Renal cortical epithelial cell (primary cell): ENCODE results near the gene GLRA1. TPM values are rescaled to one million over a fixed set of nuclear protein-coding genes. Genes with fewer than 3 reads are reported as not detected.
"Not testable (repeated sequence)": the region's sequence is repeated elsewhere in the genome, so short reads cannot be mapped to it uniquely, and the experiment has no call there.

Experiments
- DNase-seq: peaks from one replicate; pipeline ENCODE4 v3.0.0-alpha.2; 2011; ENCODE audit warnings: low read depth
- total RNA-seq: library from RNA; depleted of rRNA; stranded (reverse); fragments of >200 nt; gene quantifications from 2 replicates; pipeline ENCODE4 v1.2.3, GENCODE V29; 2014

The GLRA1 gene
- total RNA-seq, 1 donor from 2014 or later: not detected

DNA sequence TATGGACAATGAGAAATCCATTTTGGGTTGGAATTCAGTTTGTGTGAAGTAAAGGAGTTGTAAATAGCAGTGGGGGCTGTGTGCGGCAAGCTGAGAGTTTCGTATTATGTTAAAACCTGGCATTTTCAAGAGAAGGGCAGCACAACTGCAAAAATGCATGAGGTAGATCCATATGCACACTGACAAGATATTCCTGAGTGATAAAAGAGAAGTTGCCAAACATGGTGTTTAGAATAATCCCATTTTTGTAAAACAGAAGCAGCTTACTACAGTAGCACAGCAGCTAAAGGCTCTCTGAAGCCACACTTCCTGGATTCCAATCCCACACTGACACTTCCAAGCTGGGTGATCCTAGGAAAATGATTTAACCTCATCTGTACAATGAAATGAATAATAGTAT lies 11.2 kb downstream of the GLRA1 start:
- no peak for DNase-seq

DNA sequence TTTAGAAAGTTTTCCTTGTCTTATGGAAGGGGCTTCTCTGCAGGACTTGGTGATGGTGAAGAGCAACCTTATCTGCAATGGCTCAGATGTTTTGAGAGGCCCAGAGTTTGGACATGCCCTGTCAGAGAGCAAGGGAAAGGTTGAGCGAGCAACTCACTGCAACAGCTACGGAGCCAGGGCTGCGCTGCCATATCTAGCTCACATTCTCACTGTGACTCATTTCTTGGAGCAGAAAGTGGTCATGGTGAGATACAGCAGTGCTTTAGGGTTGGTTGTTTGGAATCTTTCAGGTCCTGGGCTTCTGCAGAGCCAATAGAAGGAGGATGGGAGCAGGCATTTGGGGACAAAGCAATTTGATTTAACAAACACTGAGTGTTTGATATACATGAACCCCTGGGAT lies 12.3 kb downstream of the GLRA1 start:
- peak; percentile 22 for DNase-seq

DNA sequence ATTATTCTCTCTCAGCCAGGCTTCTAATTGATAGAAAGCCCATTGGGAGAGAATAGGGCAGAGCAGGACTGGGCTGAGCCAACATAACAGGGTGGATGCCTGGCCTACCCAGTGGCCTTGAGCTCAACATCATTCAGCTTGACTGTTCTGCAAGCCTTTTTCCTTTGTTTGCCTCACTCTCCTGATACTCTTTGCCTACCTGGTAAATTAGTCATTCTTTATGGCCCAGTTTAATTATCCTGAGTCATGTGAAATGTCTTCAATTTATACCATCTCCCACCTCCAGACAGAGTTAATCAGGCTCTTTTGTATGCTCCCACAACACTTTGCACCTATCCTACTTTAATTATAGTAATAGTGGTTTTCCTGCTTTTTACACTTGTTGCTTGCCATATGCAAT lies 13.6 kb downstream of the GLRA1 start:
- peak; percentile 83 for DNase-seq

DNA sequence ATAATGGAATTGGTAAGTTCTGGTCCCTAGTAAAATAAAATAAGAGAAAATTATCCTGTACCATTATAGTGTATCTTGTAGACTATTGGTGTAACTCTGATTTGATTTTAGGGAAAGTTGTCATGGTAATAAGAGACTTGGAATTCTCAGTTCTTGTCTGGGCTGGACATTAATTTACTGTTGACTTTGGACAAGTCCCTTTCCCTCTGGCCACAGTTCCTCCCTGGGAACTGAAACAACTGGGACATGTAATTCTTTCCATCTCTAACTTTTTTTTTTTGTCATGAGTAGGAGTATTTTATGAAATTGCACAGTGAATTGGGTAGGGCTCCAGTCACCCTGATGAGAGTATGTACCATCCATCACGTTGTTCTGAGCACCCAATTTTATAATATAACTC lies 15.0 kb downstream of the GLRA1 start:
- DNase-seq: no peak

DNA sequence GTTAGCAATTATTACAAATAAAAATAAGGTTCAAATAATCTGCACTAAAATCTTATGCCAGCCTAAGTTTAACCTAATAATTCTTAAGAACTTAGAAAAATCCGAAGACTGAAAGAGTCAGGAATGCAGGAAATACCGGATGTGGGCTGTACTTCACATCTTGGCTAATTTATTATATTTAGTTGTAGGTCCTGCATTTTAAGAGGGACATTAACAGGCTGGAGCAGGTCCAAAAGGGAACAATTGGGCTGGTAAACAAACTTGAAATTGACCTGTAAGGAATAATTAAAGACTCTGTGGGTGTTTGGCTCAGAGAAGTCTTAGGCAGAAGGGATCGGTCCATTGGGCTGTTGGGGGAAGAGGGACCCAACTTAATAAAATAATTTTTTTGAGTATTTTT lies 18.4 kb downstream of the GLRA1 start:
- DNase-seq: peak; percentile 95

DNA sequence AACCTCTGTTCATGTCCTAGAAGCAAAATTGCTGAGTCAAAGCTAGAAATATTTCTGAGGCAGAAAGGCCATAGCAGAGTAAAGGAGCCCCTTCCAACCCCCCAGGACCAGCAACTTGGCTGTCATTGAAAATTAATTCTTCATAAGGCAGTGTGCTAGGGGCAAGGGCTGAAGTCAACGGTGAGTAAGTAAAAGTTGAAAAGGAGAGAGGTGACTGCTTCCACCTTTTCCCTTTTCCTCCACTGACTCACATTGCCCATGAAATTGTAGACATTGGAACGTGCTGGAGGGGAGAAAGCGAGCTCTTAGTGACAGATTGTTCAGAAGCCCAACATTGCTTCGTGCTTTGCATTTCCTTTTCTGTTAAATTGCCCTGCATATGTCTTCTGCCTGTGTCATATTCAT lies 19.1 kb downstream of the GLRA1 start:
- DNase-seq: peak; percentile 96

DNA sequence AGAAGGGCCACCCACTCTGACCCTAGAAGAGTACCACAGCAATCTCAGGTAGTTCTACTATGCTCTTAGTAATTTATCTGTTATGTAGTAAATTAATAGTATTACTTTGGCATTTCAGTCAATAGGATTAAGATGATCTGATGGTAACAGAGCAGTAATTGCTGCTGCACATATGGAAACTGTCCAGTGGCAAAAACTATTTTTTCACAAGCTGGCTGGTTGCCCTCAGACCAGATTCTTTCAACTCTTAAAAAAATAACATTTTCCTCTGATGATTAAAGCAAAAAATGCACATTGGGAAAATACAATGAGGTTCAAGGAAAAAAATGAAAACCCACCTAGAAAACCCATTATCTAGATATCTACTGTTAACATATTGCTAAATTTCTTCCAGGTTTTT lies 19.7 kb downstream of the GLRA1 start:
- DNase-seq: no peak

DNA sequence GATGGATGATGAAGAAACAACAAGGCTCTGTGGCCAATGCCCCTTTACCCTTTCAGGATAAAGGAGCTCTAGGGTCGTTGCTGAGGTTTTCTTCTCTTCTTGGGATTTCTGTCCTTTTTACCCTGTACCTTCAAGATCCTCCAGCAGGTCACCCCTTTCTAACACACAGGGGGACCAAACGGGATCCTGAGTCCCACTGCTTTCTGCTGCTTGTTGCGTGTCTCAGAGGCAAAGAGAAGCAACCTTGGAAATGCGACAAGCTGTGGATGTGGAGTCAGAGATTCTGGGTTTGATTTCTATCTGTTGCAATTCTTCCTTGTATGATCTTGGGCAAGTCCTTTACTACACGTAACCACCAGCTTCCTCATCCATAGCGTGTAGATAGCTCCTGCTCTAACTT lies 20.5 kb downstream of the GLRA1 start:
- no peak for DNase-seq

DNA sequence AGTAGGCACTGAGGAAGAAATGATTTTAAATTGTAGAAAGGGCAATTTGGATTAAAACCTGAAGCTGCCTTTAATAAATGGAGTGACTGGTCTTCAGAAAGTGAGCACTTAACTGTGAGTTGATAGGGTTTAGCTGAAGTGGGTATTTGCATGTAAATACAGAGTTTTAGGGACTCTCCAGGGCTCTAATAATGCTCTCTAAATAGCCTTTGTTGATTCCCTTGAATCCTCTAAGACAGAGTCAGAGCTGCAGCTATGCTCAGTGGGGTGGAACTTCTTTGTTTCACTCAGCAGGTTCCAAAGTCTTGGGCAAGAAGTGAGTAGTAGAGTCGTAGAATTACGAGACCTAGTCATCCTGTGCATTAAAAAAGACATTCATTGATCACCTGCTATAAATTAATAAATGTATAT lies 21.4 kb downstream of the GLRA1 start:
- peak; percentile 82 for DNase-seq

DNA sequence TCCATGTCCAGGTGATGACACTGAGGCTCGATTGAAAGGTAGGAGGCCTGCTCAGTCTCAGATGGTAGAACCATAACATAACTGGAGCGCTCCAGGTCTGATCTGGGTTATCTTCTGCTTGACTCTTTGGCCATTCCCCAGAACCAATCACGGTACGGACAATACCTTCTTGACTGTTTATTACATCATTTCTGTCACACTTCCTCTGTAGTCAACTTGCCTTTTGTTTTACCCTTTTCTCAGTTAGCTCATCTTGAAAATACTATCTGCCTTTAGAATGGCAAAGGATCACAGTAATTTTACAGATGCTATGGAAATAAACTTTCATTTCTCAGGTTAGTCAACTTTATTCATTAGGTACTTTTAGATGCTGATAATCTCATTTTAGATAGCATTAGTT lies 22.4 kb downstream of the GLRA1 start:
- no peak for DNase-seq

DNA sequence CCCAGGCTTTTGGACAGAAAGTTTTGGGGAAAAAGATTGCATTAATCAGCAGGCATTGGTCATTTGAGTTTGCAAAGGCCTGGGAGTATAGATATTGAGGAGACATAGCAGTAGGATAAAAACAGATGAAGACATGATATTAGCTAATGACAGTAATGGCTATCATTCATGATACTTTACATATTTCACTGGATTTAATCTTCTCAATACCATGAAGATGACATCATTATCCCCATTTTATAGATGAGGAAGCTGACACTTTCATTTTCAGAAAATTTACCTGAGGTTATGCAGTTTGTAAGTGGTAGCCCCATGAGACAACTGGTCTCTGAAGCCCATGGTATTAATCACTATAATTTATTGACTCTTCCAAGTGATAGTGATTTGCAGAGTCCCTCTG lies 23.0 kb downstream of the GLRA1 start:
- DNase-seq: no peak

DNA sequence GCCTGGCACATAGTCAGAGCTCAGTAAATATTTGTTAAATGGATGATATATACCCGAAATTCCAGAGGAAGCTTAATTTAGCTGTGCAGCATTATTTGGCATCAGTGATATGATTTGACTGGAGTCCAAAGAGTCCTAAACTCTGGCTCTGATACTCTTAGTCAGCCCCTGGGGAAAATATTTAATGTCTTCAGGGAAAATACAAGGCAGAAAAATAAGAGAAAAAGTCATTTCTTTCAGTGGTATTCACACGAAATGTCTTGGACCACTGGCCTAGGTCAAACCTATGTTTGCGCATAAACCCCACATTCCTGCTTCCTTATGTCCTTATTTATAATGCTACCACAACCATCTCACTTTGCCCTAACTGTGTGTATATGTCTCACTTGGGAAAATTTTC lies 23.8 kb downstream of the GLRA1 start:
- DNase-seq: no peak

DNA sequence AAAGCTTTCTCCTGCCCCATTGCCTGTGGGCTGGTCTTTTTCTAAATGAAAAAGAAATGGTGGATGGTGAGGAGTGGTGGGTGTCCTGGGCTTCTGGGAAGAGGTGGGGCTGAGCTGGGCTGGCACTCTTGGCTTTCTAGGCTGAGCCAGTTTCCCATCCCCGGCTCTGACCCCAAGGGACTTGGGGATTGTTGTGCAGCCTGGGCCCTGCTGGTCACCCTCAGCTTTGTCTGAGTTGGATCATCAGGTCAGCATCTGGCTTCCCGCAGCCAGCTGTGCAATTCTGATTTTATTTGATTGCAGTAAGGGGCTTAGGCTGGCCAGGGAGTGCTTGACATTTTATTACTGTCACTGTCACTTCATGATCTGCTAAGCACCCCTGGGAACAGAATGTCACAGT lies 25.3 kb downstream of the GLRA1 start:
- DNase-seq: no peak

DNA sequence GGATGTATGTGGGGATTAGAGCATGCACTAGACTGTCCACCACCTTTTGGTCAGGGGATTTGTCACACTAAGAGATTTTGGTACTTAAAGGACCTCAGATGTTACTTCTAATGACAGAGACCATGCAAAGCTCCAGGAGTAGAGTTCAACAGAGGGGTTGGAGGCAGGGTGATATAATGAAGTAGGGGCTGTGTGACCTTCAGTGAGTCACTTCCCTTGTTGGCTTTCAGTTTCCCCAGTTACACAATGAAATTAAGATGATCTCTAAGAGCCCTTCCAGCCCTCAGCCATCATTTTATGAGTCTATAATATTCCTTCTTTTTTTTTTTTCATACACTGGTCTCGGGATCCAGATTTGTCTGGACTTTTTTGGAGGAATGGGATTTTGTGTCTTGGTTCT lies 26.8 kb downstream of the GLRA1 start:
- DNase-seq: no peak

DNA sequence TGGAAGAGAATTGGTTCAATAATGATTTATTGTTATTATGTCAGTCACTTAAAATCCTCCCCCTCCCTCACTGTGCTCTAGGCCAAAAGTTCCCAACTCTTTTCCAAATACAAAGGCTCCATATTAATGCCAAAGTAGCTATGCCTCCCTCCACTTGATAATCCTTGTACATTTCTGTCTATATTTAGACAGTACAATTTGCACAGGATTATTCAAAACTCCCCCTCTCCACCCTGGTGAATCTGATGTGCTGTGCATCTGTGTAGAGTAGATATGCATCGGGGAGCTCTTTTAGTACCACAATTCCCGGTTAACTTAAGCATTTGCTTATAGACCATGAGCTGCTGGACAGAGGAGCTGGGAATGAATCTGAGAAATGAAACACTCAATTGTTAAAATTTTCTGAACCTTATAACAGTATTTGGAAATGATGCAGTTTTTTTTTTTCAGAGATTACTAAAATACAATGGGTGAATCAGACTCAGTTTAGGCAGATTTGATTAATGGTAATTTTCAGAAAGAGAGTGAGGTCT lies 27.6 kb downstream of the GLRA1 start:
- DNase-seq: no peak

DNA sequence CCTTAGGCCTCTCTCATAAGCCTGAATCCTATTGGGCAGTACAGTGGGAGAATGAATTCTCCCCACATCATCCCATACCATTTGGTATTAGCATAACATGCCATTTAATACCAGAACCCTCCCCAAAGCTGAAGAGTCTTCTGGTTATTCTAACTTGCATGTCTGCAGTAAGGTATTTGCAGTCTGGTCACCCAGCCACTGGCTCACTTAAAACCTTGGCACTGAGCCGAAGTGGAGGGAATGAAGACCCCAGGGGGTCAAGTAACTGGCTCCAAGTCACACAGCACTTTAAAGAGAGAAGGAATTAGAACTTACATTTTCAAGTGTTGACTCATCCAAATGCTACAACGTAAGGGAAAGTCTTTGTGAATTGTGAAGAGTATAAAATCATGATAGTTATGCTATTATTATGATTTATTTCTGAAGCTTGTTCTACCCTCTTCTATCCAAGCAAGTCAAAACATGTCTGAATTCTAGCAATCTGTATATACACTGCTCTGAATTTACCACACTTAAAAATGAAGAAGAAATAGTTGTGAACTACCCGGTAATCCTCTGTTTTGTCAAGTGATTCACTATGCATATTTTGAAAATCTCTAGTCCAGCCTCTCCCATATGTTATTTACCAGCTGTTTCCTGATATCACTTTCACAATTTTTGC lies 28.5 kb downstream of the GLRA1 start:
- DNase-seq: peak; percentile 86

DNA sequence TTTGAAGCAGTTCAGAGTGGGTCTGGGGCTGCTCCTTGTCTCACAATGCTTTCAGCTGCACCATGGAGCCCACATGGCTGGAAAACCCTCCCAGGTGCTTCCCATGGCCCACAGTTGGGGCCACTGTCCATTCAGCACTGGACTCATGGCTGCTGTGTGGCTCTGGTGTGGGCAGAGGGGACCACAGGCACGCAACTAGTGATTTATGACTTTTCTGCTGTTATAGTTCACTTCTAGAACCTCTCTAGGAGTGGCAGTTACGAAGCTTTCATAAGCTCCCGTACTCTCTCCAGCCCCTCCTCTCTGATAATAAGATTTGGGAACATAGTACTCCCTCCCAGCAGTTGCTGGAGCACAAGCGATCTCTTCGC lies 29.0 kb downstream of the GLRA1 start:
- peak; percentile 27 for DNase-seq

DNA sequence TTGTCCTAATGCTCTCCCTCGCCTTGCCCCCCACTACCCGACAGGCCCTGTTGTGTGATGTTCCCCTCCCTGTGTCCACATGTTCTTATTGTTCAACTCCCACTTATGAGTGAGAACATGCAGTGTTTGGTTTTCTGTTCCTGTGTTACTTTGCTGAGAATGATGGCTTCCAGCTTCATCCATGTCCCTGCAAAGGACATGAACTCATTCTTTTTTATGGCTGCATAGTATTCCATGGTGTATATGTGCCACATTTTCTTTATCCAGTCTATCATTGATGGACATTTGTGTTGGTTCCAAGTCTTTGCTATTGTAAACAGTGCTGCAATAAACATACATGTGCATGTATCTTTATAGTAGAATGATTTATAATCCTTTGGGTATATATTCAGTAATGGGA lies 31.2 kb downstream of the GLRA1 start:
- DNase-seq: not testable (repeated sequence)

DNA sequence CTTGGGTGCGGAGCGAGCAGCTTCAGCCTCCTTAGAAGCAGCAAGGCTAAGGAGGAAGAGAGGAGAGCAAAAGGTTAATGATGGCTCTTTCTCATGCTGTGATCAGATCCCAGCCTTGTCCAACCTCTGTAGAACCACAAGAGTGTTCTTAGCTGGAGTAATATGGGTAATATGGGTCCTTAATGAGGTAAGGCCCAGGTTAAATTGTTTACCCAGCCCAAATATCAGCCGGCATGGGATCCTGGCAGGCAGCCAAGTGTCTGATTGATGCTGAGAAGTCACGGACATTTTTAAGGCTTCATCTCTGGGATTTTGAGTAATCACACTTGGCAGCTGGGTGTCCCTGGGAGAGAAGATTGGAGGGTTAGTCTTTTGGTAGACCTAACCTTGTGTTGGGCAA lies 32.3 kb downstream of the GLRA1 start:
- no peak for DNase-seq

DNA sequence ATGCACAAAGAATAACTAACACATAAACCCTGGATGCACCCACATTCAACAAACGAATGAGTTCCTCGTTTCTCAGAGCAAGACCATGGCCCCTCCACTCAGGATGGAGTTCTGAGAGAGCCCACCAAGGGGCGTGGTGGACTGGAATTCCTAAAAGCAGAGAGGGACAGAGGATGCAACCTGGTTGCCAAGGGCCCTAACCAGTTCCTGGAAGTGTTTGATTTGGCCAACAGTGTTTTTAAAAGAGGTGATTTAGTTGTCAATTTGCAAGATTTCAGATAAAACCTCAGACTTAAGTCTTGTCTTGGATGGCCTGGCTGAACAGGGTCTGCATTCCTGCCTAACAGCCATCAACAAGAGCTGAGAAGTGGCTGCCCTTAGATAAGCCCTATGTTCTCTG lies 34.4 kb downstream of the GLRA1 start:
- DNase-seq: no peak

DNA sequence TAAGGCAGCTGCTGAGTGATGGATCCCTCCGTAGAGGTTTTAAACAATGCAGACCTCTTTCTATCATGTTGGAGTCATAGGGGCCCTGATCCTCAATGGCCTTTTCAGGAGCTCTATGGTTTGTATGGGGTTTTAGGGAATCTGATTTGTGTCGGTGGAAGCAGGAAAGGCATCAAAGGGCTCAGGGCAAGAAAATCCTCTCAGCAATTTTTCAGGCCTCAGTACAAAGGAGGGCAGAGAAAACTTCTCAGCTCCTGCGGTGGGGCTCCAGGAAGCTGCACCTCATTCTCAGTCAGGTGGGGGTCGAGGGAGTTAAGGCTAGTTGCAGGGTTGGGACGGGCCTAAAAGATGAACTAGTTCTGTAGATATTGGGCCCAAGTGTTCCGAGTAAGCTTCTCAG lies 35.0 kb downstream of the GLRA1 start:
- DNase-seq: no peak

DNA sequence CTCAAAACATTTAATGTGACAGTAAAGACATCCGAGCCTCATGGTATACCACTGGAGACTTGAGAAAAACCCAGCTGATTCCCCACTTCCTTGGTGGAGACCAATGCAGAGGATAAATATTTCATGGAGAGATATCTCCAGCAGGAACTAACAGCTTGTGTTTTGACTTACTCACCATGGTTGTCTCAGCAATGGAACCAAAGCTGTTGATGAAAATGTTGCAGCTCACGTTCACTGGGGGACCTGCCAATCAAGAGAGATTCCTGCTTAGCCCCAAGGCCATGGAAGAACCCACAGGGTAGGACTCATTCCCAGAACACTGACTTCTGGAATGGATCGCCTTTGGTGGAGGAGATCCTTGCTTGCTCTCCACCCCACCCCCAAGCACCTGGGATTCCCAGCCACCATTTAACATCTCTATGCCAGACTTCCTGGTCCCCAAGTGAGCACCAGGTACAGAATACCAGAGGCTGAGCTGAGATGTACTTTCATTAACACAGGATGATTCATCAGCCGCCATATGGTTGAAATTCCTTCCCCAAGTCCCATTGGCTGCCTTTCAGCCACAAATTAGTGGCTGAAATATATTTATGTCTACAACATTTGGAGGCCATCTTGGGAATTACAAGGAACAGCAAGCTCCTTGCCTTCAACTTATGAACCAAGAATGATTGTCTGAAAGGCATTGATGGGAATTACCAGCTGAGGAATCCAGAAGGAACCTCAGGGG lies 37.9 kb downstream of the GLRA1 start:
- no peak for DNase-seq

DNA sequence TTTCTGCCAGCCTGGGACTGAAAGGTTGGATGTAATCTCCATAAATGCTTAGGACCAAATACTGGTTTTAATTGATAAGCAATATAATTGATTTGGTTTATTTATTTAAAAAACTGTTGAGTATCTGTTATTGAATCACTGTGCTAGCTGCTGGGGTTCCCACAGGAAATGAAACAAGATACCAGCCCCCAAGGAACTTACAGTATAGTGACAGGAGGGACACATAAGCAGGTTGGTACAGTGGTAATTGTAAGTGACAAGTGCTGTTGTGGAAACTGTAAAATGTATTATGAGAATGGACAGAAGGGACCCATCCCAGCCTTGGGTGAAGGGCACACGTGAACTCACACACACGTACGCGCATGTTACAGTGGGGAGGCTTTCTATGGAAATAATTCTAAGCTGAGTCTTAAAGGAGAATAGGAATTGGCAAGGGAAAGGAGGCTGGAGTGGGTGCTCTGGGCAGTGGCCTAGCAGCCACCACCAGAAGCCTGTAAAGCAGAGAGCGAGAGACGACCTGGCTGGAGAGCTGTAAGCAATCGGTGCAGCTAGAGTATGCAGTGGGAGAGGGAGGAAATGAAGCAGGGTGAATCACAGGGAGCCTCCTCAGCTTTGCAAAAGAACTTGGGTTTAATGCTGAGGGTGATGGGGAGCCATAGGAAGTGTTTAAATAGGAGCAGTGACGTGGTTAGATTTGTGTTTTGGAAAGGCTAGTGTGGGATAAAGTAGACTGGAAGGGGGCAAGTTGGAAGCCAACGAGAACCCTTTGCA lies 39.3 kb downstream of the GLRA1 start:
- DNase-seq: no peak
